ENCODE measurements around the gene ETV4.

Gene ETV4

GRCh38 chr17:43533699-43534098, 12.4 kb downstream of the ETV4 start:
- Histone ChIP-seq H3K9me3 (ENCODE audit: low read length) (no peaks in the 10 kb centered on the region), H2AFZ (ENCODE audit: low read length) (no peak overlapping the region), H3F3A (ENCODE audit: insufficient read depth, low read length) (no peaks in the 10 kb centered on the region), H4K20me1 (ENCODE audit: insufficient read depth, low read length) (no peaks in the 10 kb centered on the region), H3K36me3 (ENCODE audit: insufficient read depth, low read length) (no peaks in the 10 kb centered on the region), H3K9me2 (ENCODE audit: low read depth, low read length) (no peaks in the 10 kb centered on the region), H3K4me3 (ENCODE audit: low read depth, low read length, poor library complexity, severe bottlenecking) (no peak overlapping the region), H3K79me2 (ENCODE audit: insufficient read depth, low read length) (no peaks in the 10 kb centered on the region), H3K27me3 (ENCODE audit: insufficient read depth, low read length) (no peaks in the 10 kb centered on the region), H3K27ac (ENCODE audit: low read depth, low read length, poor library complexity, severe bottlenecking) (no peak overlapping the region), H3K9ac (ENCODE audit: low read length) (no peak overlapping the region), H3K4me1 (ENCODE audit: insufficient read depth, low read length, severe bottlenecking) (no peaks in the 10 kb centered on the region), H3K4me2 (ENCODE audit: low read length) (no peak overlapping the region)
- TF ChIP-seq CTCF (IDR thresholded peaks at IDR 0.05; ENCODE audit: low read length): no peak
- no peak for TF ChIP-seq EZH2 (IDR thresholded peaks at IDR 0.05; ENCODE audit: borderline replicate concordance, low read length)

GRCh38 chr17:43532581-43532980, 13.6 kb downstream of the ETV4 start:
- no peaks in the 10 kb centered on the region for H4K20me1 ChIP-seq (ENCODE audit: insufficient read depth, low read length)
- H3K9ac ChIP-seq (ENCODE audit: low read length): no peak overlapping the region
- H3K4me2 ChIP-seq (ENCODE audit: low read length): no peak overlapping the region
- no peaks in the 10 kb centered on the region for H3K36me3 ChIP-seq (ENCODE audit: insufficient read depth, low read length)
- no peaks in the 10 kb centered on the region for H3F3A ChIP-seq (ENCODE audit: insufficient read depth, low read length)
- H3K9me2 ChIP-seq (ENCODE audit: low read depth, low read length): no peaks in the 10 kb centered on the region
- no peak overlapping the region for H2AFZ ChIP-seq (ENCODE audit: low read length)
- H3K9me3 ChIP-seq (ENCODE audit: low read length): no peaks in the 10 kb centered on the region
- TF ChIP-seq EZH2 (IDR thresholded peaks at IDR 0.05; ENCODE audit: borderline replicate concordance, low read length) (no peak), CTCF (IDR thresholded peaks at IDR 0.05; ENCODE audit: low read length) (no peak)
- no peak overlapping the region for H3K27ac ChIP-seq (ENCODE audit: low read depth, low read length, poor library complexity, severe bottlenecking)
- H3K4me1 ChIP-seq (ENCODE audit: insufficient read depth, low read length, severe bottlenecking): no peaks in the 10 kb centered on the region
- H3K4me3 ChIP-seq (ENCODE audit: low read depth, low read length, poor library complexity, severe bottlenecking): no peak overlapping the region
- no peaks in the 10 kb centered on the region for H3K79me2 ChIP-seq (ENCODE audit: insufficient read depth, low read length)
- no peaks in the 10 kb centered on the region for H3K27me3 ChIP-seq (ENCODE audit: insufficient read depth, low read length)

- no peak overlapping the region for H3K27ac ChIP-seq (ENCODE audit: low read depth, low read length, poor library complexity, severe bottlenecking)
- H3K9me3 ChIP-seq (ENCODE audit: low read length): no peaks in the 10 kb centered on the region
- TF ChIP-seq EZH2 (IDR thresholded peaks at IDR 0.05; ENCODE audit: borderline replicate concordance, low read length): no peak
- TF ChIP-seq CTCF (IDR thresholded peaks at IDR 0.05; ENCODE audit: low read length): no peak
- H3K4me1 ChIP-seq (ENCODE audit: insufficient read depth, low read length, severe bottlenecking): no peaks in the 10 kb centered on the region
- no peaks in the 10 kb centered on the region for H3K9me2 ChIP-seq (ENCODE audit: low read depth, low read length)
- no peak overlapping the region for H3K4me3 ChIP-seq (ENCODE audit: low read depth, low read length, poor library complexity, severe bottlenecking)
- H3F3A ChIP-seq (ENCODE audit: insufficient read depth, low read length): no peaks in the 10 kb centered on the region
- H2AFZ ChIP-seq (ENCODE audit: low read length): no peak overlapping the region
- no peak overlapping the region for H3K9ac ChIP-seq (ENCODE audit: low read length)
- H3K4me2 ChIP-seq (ENCODE audit: low read length): no peak overlapping the region
- no peaks in the 10 kb centered on the region for H3K27me3 ChIP-seq (ENCODE audit: insufficient read depth, low read length)
- H3K79me2 ChIP-seq (ENCODE audit: insufficient read depth, low read length): no peaks in the 10 kb centered on the region
- H3K36me3 ChIP-seq (ENCODE audit: insufficient read depth, low read length): peaks cover under 1% of the 10 kb centered on the region; the same call in 1 of the 2 replicates
- H4K20me1 ChIP-seq (ENCODE audit: insufficient read depth, low read length): no peaks in the 10 kb centered on the region
Measured at GRCh38 chr17:43531955-43532354, 14.2 kb downstream of the ETV4 start.

Measured in OCI-LY1 (cell line).